K562 (cell line): Measurements from ENCODE around the gene KAZN. TPM values are rescaled to one million over a fixed set of nuclear protein-coding genes. Genes with fewer than 3 reads are reported as not detected.

Experiments used
- CBFA2T2 ChIP-seq: fragments of 450-650 bp; conservative IDR thresholded peaks from 2 replicates; pipeline ENCODE4 v1.6.1; 2017; ENCODE audit warnings: mild to moderate bottlenecking
- EP400 ChIP-seq: fragments of 450-650 bp; IDR thresholded peaks from 2 replicates; pipeline ENCODE4 v1.6.1; 2017; ENCODE audit warnings: antibody characterized with exemption, mild to moderate bottlenecking, moderate library complexity
- MED1 ChIP-seq: sonication (generic); formaldehyde crosslinking; IDR thresholded peaks from 2 replicates; pipeline ENCODE4 v1.8.1; 2023; ENCODE audit warnings: missing genetic modification reagents, borderline replicate concordance
- RBM25 ChIP-seq: fragments of 200-400 bp; formaldehyde crosslinking; IDR thresholded peaks from 2 replicates; pipeline ENCODE4 v1.6.1; 2018; ENCODE audit warnings: low read length, low read depth, moderate library complexity; ENCODE audit not compliant: severe bottlenecking
- ZNF24 ChIP-seq: fragments of 450-650 bp; IDR thresholded peaks from 2 replicates; pipeline ENCODE4 v1.6.1; 2016
- polyA plus RNA-seq, 8 experiments: library from polyadenylated mRNA; depleted of rRNA in 4 of 8; stranded (reverse) in 5 of 8; unstranded in 3 of 8; fragments of >200 nt; fragmentation: Nextera tagmentation in 2 of 8; fragmentation: Illumina TruSeq in 1 of 8; extraction: Ambion mirVana in 2 of 8; extraction: Trizol in 1 of 8; gene quantifications; 2 replicates each; pipeline versions ENCODE4 v1.2.1 to v1.2.3, GENCODE V29; 2011 to 2014; ENCODE audit warnings: inconsistent platforms in 1 of 8, missing spikeins in 1 of 8
- total RNA-seq, 7 experiments: library from RNA; depleted of rRNA in 6 of 7; stranded (reverse); fragments of >200 nt in 6 of 7; fragmentation: Illumina TruSeq in 2 of 7; extraction: Trizol in 2 of 7; gene quantifications; 2 replicates each; pipeline versions ENCODE4 v1.2.1 to v1.2.3, GENCODE V29; 2011 to 2021; ENCODE audit warnings: low replicate concordance in 1 of 7
- TF ChIP-seq, protein P1 (sequence below): fragments of 250-450 bp; sonication (Bioruptor Pico); IDR thresholded peaks from 2 replicates; pipeline ENCODE4 v1.8.0; 2022; ENCODE audit warnings: inconsistent platforms
- TF ChIP-seq, protein P2 (sequence below): sonication (generic); formaldehyde crosslinking; IDR thresholded peaks from 2 replicates; pipeline ENCODE4 v1.8.0; 2022; ENCODE audit warnings: mild to moderate bottlenecking, missing genetic modification reagents
- TF ChIP-seq, protein P3 (sequence below): fragments of 450-650 bp; IDR thresholded peaks from 2 replicates; pipeline ENCODE4 v1.6.1; 2016; ENCODE audit warnings: low read depth
- TF ChIP-seq, protein P4 (sequence below): fragments of 450-650 bp; IDR thresholded peaks from 2 replicates; pipeline ENCODE4 v1.7.0; 2016; ENCODE audit warnings: borderline replicate concordance

KAZN gene
- total and polyA plus RNA-seq, 9 of the 15 experiments (the other 6 are each of a cell fraction or from before 2014, with no cell fraction given), result 2.1 to 21.6 (median 5.4) TPM

DNA sequence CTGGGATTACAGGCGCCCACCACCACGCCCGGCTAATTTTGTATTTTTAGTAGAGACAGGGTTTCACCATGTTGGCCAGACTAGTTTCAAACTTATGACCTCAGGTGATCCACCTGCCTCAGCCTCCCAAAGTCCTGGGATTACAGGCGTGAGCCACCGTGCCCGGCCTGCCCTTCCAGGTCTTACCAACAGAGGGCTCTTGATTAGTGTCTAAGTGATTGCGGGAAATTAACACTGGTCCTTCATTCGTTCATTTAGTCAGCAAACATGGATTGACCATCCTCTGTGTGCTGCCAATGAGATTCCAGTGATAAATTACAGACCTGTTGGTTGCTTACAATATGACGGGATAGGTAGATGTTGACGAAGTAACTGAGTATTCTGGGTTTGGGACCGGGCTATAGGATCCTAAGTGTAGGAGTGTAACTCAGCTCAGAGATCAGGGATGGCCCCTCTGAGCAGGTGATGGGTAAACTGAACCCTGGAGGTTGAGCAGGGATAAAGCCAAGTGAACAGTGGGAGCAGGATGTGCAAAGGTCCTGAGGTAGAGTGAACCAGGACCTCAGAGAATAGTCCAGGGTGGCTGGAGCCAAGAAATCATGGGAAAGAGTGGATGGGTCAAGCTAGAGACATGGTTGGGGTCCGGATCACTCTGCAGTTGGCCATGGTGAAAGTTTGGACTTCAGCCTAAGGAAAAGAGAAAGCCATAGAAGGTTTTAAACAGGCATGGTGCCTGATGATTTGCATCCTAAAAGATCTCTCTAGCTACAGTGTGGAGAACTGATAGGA is 171.2 kb downstream of the KAZN start (continued):
- TF ChIP-seq, protein P1, sequence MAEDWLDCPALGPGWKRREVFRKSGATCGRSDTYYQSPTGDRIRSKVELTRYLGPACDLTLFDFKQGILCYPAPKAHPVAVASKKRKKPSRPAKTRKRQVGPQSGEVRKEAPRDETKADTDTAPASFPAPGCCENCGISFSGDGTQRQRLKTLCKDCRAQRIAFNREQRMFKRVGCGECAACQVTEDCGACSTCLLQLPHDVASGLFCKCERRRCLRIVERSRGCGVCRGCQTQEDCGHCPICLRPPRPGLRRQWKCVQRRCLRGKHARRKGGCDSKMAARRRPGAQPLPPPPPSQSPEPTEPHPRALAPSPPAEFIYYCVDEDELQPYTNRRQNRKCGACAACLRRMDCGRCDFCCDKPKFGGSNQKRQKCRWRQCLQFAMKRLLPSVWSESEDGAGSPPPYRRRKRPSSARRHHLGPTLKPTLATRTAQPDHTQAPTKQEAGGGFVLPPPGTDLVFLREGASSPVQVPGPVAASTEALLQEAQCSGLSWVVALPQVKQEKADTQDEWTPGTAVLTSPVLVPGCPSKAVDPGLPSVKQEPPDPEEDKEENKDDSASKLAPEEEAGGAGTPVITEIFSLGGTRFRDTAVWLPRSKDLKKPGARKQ (CRISPR knock-in tag), result no peak
- TF ChIP-seq, protein P2, sequence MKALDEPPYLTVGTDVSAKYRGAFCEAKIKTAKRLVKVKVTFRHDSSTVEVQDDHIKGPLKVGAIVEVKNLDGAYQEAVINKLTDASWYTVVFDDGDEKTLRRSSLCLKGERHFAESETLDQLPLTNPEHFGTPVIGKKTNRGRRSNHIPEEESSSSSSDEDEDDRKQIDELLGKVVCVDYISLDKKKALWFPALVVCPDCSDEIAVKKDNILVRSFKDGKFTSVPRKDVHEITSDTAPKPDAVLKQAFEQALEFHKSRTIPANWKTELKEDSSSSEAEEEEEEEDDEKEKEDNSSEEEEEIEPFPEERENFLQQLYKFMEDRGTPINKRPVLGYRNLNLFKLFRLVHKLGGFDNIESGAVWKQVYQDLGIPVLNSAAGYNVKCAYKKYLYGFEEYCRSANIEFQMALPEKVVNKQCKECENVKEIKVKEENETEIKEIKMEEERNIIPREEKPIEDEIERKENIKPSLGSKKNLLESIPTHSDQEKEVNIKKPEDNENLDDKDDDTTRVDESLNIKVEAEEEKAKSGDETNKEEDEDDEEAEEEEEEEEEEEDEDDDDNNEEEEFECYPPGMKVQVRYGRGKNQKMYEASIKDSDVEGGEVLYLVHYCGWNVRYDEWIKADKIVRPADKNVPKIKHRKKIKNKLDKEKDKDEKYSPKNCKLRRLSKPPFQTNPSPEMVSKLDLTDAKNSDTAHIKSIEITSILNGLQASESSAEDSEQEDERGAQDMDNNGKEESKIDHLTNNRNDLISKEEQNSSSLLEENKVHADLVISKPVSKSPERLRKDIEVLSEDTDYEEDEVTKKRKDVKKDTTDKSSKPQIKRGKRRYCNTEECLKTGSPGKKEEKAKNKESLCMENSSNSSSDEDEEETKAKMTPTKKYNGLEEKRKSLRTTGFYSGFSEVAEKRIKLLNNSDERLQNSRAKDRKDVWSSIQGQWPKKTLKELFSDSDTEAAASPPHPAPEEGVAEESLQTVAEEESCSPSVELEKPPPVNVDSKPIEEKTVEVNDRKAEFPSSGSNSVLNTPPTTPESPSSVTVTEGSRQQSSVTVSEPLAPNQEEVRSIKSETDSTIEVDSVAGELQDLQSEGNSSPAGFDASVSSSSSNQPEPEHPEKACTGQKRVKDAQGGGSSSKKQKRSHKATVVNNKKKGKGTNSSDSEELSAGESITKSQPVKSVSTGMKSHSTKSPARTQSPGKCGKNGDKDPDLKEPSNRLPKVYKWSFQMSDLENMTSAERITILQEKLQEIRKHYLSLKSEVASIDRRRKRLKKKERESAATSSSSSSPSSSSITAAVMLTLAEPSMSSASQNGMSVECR (CRISPR knock-in tag), result no peak
- TF ChIP-seq, protein P3, sequence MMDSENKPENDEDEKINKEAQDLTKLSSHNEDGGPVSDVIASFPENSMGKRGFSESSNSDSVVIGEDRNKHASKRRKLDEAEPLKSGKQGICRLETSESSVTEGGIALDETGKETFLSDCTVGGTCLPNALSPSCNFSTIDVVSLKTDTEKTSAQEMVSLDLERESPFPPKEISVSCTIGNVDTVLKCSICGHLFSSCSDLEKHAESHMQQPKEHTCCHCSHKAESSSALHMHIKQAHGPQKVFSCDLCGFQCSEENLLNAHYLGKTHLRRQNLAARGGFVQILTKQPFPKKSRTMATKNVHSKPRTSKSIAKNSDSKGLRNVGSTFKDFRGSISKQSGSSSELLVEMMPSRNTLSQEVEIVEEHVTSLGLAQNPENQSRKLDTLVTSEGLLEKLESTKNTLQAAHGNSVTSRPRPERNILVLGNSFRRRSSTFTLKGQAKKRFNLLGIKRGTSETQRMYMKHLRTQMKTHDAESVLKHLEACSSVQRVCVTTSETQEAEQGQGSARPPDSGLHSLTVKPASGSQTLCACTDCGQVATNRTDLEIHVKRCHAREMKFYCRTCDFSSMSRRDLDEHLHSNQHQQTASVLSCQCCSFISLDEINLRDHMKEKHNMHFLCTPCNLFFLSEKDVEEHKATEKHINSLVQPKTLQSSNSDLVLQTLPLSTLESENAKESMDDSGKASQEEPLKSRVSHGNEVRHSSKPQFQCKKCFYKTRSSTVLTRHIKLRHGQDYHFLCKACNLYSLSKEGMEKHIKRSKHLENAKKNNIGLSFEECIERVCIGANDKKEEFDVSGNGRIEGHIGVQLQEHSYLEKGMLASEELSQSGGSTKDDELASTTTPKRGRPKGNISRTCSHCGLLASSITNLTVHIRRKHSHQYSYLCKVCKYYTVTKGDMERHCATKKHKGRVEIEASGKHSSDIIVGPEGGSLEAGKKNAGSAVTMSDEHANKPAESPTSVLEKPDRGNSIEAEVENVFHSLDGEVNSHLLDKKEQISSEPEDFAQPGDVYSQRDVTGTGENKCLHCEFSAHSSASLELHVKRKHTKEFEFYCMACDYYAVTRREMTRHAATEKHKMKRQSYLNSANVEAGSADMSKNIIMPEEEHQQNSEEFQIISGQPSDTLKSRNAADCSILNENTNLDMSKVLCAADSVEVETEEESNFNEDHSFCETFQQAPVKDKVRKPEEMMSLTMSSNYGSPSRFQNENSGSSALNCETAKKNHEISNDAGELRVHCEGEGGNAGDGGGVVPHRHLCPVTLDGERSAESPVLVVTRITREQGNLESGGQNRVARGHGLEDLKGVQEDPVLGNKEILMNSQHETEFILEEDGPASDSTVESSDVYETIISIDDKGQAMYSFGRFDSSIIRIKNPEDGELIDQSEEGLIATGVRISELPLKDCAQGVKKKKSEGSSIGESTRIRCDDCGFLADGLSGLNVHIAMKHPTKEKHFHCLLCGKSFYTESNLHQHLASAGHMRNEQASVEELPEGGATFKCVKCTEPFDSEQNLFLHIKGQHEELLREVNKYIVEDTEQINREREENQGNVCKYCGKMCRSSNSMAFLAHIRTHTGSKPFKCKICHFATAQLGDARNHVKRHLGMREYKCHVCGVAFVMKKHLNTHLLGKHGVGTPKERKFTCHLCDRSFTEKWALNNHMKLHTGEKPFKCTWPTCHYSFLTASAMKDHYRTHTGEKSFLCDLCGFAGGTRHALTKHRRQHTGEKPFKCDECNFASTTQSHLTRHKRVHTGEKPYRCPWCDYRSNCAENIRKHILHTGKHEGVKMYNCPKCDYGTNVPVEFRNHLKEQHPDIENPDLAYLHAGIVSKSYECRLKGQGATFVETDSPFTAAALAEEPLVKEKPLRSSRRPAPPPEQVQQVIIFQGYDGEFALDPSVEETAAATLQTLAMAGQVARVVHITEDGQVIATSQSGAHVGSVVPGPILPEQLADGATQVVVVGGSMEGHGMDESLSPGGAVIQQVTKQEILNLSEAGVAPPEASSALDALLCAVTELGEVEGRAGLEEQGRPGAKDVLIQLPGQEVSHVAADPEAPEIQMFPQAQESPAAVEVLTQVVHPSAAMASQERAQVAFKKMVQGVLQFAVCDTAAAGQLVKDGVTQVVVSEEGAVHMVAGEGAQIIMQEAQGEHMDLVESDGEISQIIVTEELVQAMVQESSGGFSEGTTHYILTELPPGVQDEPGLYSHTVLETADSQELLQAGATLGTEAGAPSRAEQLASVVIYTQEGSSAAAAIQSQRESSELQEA, result no peak
- TF ChIP-seq RBM25 (peak; percentile 61), ZNF24 (peak; percentile 80; the same call in 1 of the 2 replicates), EP400 (no peak), MED1 (CRISPR knock-in tag) (no peak), CBFA2T2 (no peak)
- TF ChIP-seq, protein P4, sequence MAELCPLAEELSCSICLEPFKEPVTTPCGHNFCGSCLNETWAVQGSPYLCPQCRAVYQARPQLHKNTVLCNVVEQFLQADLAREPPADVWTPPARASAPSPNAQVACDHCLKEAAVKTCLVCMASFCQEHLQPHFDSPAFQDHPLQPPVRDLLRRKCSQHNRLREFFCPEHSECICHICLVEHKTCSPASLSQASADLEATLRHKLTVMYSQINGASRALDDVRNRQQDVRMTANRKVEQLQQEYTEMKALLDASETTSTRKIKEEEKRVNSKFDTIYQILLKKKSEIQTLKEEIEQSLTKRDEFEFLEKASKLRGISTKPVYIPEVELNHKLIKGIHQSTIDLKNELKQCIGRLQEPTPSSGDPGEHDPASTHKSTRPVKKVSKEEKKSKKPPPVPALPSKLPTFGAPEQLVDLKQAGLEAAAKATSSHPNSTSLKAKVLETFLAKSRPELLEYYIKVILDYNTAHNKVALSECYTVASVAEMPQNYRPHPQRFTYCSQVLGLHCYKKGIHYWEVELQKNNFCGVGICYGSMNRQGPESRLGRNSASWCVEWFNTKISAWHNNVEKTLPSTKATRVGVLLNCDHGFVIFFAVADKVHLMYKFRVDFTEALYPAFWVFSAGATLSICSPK, result no peak
